Sigmoid colon (tissue), 4 donors: ENCODE results near the gene GPR39.

Source experiments
- EP300 ChIP-seq, 4 donors: sonication (generic); formaldehyde crosslinking; IDR thresholded peaks; one replicate each; pipeline ENCODE4 v1.6.1; 2017; ENCODE audit warnings: antibody characterized with exemption in 4 of 4
- POLR2A ChIP-seq, 2 donors: fragments of 450-650 bp; IDR thresholded peaks; one replicate each; pipeline ENCODE4 v1.6.1; 2016; ENCODE audit warnings: antibody characterized with exemption in 2 of 2, mild to moderate bottlenecking in 2 of 2, moderate library complexity in 2 of 2
- POLR2AphosphoS5 ChIP-seq, 4 donors: sonication (generic); formaldehyde crosslinking; IDR thresholded peaks; one replicate each; pipeline ENCODE4 v1.6.1; 2017; ENCODE audit warnings: antibody characterized with exemption in 4 of 4
- TF ChIP-seq, protein P1 (sequence below), 4 experiments: fragments of 450-650 bp in 3 of 4; fragments of 200-600 bp in 1 of 4; IDR thresholded peaks; one replicate each; pipeline ENCODE4 v1.5.1; 2016 to 2019; ENCODE audit warnings: antibody characterized with exemption in 4 of 4, mild to moderate bottlenecking in 3 of 4, moderate library complexity in 2 of 4

GRCh38 chr2:132617989-132618388 lies 201.4 kb downstream of the GPR39 start:
- TF ChIP-seq POLR2A (IDR thresholded peaks at IDR 0.05) (no peak), POLR2AphosphoS5 (IDR thresholded peaks at IDR 0.05) (no peak), EP300 (IDR thresholded peaks at IDR 0.05) (no peak)
- TF ChIP-seq, protein P1, sequence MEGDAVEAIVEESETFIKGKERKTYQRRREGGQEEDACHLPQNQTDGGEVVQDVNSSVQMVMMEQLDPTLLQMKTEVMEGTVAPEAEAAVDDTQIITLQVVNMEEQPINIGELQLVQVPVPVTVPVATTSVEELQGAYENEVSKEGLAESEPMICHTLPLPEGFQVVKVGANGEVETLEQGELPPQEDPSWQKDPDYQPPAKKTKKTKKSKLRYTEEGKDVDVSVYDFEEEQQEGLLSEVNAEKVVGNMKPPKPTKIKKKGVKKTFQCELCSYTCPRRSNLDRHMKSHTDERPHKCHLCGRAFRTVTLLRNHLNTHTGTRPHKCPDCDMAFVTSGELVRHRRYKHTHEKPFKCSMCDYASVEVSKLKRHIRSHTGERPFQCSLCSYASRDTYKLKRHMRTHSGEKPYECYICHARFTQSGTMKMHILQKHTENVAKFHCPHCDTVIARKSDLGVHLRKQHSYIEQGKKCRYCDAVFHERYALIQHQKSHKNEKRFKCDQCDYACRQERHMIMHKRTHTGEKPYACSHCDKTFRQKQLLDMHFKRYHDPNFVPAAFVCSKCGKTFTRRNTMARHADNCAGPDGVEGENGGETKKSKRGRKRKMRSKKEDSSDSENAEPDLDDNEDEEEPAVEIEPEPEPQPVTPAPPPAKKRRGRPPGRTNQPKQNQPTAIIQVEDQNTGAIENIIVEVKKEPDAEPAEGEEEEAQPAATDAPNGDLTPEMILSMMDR (IDR thresholded peaks at IDR 0.05) = no peak
